Tibial artery (tissue), 4 donors: ENCODE measurements around the gene NTSR1.

Experiments used
- DNase-seq, 2 donors: peaks; one replicate each; pipeline ENCODE4 v3.0.0-alpha.2; 2019
- H3K27ac ChIP-seq, 2 donors: fragments of 200-600 bp; sonication (generic) in 1 of 2; 1 replicate in 1 of 2; 2 replicates in 1 of 2; pipeline ENCODE4 v1.5.1; 2018 to 2019; ENCODE audit warnings: mild to moderate bottlenecking in 1 of 2
- H3K27me3 ChIP-seq, 2 donors: fragments of 200-600 bp; sonication (generic) in 1 of 2; one replicate each; pipeline versions ENCODE4 v1.5.1 to v1.6.0; 2016 to 2019
- H3K36me3 ChIP-seq, 3 donors: fragments of 200-600 bp; sonication (generic) in 2 of 3; one replicate each; pipeline ENCODE4 v1.5.1; 2016 to 2019; ENCODE audit warnings: mild to moderate bottlenecking in 2 of 3
- H3K4me1 ChIP-seq, 4 donors: fragments of 200-600 bp; sonication (generic) in 2 of 4; 1 replicate in 3 of 4; 2 replicates in 1 of 4; pipeline ENCODE4 v1.5.1; 2016 to 2019
- H3K4me3 ChIP-seq, 2 donors: fragments of 200-600 bp; sonication (generic) in 1 of 2; 1 replicate in 1 of 2; 2 replicates in 1 of 2; pipeline ENCODE4 v1.5.1; 2018 to 2019; ENCODE audit warnings: mild to moderate bottlenecking in 2 of 2
- H3K9me3 ChIP-seq, 3 donors: fragments of 200-600 bp; sonication (generic) in 1 of 3; one replicate each; pipeline ENCODE4 v1.5.1; 2016 to 2019
- CTCF ChIP-seq, 2 experiments: fragments of 200-600 bp in 1 of 2; fragments of 450-650 bp in 1 of 2; IDR thresholded peaks; one replicate each; pipeline ENCODE4 v1.5.1; 2017 to 2019; ENCODE audit warnings: antibody characterized with exemption in 2 of 2, mild to moderate bottlenecking in 1 of 2, moderate library complexity in 1 of 2
- intact Hi-C: fragments of 100-400 bp; cut with DNase I; formaldehyde crosslinking; loops from one replicate; pipeline ENCODE4 v1.15.0; 2023; ENCODE audit warnings: low total_unique reads

Gene NTSR1

GRCh38 chr20:62708591-62709536 lies at the start of gene NTSR1:
NTSR1 (plus strand) TSS chr20:62708836; CDS start chr20:62709208, 372 bp downstream.
- peaks cover 0 to 89% of the 10 kb centered on the region in 2 donors for H3K27me3 ChIP-seq
- no peaks in the 10 kb centered on the region for H3K9me3 ChIP-seq
- no peak within 1 kb of the TSS for H3K4me3 ChIP-seq
- DNase-seq = no peak
- intact Hi-C loops = no loop called here
- H3K27ac ChIP-seq = no peak within 1 kb of the TSS
- H3K36me3 ChIP-seq = no peaks in the 10 kb centered on the region
- TF ChIP-seq CTCF (IDR thresholded peaks at IDR 0.05) = no peak
- peaks cover 0 to 18% (median 2%) of the 10 kb centered on the region in 4 donors for H3K4me1 ChIP-seq

GRCh38 chr20:62659488-62660239 lies 49.0 kb upstream of the NTSR1 start:
- Histone ChIP-seq H3K27ac (no peak overlapping the region), H3K4me3 (no peak overlapping the region), H3K9me3 (no peaks in the 10 kb centered on the region), H3K4me1 (no peaks in the 10 kb centered on the region), H3K36me3 (no peaks in the 10 kb centered on the region), H3K27me3 (peaks cover 0 to 31% of the 10 kb centered on the region in 2 donors)
- no peak for DNase-seq
- TF ChIP-seq CTCF (IDR thresholded peaks at IDR 0.05) = no peak
- intact Hi-C loops = loop anchor here (10.0 kb wide), 1 partner anchor 345 kb away; the partner anchor contains the start of gene BHLHE23

GRCh38 chr20:62660240-62660615 lies 48.4 kb upstream of the NTSR1 start:
- no peaks in the 10 kb centered on the region for H3K9me3 ChIP-seq
- no peak for DNase-seq
- intact Hi-C loops = loop anchor here (10.0 kb wide), 1 partner anchor 345 kb away; the partner anchor contains the start of gene BHLHE23
- H3K4me3 ChIP-seq = no peak overlapping the region
- H3K27me3 ChIP-seq = peaks cover 0 to 35% of the 10 kb centered on the region in 2 donors
- no peaks in the 10 kb centered on the region for H3K36me3 ChIP-seq
- H3K4me1 ChIP-seq = no peaks in the 10 kb centered on the region
- TF ChIP-seq CTCF (IDR thresholded peaks at IDR 0.05) = no peak
- H3K27ac ChIP-seq = no peak overlapping the region

GRCh38 chr20:62660768-62661167 lies 47.9 kb upstream of the NTSR1 start:
- no peaks in the 10 kb centered on the region for H3K36me3 ChIP-seq
- H3K27me3 ChIP-seq = peaks cover 0 to 41% of the 10 kb centered on the region in 2 donors
- no peaks in the 10 kb centered on the region for H3K9me3 ChIP-seq
- DNase-seq = no peak
- no peaks in the 10 kb centered on the region for H3K4me1 ChIP-seq
- H3K4me3 ChIP-seq = no peak overlapping the region
- intact Hi-C loops = loop anchor here (10.0 kb wide), 1 partner anchor 344 kb away; the partner anchor contains the start of gene BHLHE23
- no peak for TF ChIP-seq CTCF (IDR thresholded peaks at IDR 0.05)
- no peak overlapping the region for H3K27ac ChIP-seq

GRCh38 chr20:62661647-62662046 lies 47.0 kb upstream of the NTSR1 start:
- no peak for DNase-seq
- no peak overlapping the region for H3K27ac ChIP-seq

More at GRCh38 chr20:62661647-62662046, 47.0 kb upstream of the NTSR1 start:
- peaks cover 0 to under 1% (median 0%) of the 10 kb centered on the region in 4 donors for H3K4me1 ChIP-seq
- H3K9me3 ChIP-seq = no peaks in the 10 kb centered on the region
- intact Hi-C loops = loop anchor here (10.0 kb wide), 1 partner anchor 343 kb away; the partner anchor contains the start of gene BHLHE23
- peaks cover 0 to 48% of the 10 kb centered on the region in 2 donors for H3K27me3 ChIP-seq
- no peaks in the 10 kb centered on the region for H3K36me3 ChIP-seq
- H3K4me3 ChIP-seq = no peak overlapping the region
- no peak for TF ChIP-seq CTCF (IDR thresholded peaks at IDR 0.05)
